ENCODE data around the gene LHFPL5.

LHFPL5 gene

DNA sequence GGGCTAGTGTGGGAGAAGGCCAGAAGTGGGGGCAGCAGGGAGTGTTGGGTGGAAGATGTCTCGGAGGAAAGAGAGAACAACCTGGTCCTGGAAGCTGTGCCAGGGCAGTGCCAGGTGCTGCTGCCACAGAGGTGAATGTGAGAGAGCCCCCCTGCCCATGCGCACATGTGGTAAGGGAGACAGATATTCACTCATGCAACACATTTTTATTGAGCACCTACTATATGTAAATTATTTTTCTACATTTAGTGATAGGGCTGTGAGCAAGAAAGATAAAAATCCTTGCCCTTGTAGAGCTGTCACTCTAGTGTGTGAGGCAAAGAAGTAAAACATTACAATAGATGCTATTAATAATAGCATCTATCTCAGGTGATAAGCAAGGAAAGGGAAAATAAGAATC, 23.9 kb upstream of the LHFPL5 start:
- Histone ChIP-seq H2AFZ (no peak overlapping the region), H3K4me3 (ENCODE audit: low read depth, low read length) (no peak overlapping the region), H3K4me1 (no peaks in the 10 kb centered on the region), H3K27ac (no peak overlapping the region), H3K9ac (no peak overlapping the region), H3K9me3 (ENCODE audit: control insufficient read depth, low read length) (no peaks in the 10 kb centered on the region), H3K36me3 (ENCODE audit: control insufficient read depth, insufficient read depth, low read length) (no peaks in the 10 kb centered on the region), H3K79me2 (no peaks in the 10 kb centered on the region), H3K27me3 (ENCODE audit: control insufficient read depth, insufficient read depth, low read length) (no peaks in the 10 kb centered on the region), H3K4me2 (ENCODE audit: low read length) (no peak overlapping the region)
- TF ChIP-seq, protein P1, sequence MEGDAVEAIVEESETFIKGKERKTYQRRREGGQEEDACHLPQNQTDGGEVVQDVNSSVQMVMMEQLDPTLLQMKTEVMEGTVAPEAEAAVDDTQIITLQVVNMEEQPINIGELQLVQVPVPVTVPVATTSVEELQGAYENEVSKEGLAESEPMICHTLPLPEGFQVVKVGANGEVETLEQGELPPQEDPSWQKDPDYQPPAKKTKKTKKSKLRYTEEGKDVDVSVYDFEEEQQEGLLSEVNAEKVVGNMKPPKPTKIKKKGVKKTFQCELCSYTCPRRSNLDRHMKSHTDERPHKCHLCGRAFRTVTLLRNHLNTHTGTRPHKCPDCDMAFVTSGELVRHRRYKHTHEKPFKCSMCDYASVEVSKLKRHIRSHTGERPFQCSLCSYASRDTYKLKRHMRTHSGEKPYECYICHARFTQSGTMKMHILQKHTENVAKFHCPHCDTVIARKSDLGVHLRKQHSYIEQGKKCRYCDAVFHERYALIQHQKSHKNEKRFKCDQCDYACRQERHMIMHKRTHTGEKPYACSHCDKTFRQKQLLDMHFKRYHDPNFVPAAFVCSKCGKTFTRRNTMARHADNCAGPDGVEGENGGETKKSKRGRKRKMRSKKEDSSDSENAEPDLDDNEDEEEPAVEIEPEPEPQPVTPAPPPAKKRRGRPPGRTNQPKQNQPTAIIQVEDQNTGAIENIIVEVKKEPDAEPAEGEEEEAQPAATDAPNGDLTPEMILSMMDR (IDR thresholded peaks at IDR 0.05), result no peak

DNA sequence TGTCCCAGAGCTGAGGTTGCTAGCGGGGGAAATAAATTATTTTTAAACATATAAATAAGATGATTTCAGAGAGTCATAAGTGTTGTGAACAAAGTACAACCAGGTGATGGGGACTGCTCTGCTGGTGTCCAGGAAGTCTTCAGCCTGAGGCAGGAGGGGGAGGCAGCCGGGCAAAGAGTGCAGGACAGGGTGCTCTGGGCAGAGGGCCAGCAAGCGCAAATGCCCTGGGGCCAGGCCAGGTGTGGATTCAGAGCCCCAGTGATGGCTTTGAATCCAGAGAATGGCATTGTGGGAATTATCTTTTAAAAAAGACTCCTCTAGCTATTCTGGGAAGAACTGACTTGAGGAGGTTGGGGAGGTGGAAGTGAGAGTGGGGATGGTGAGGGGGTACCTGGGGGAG, 22.7 kb upstream of the LHFPL5 start:
- no peaks in the 10 kb centered on the region for H3K9me3 ChIP-seq (ENCODE audit: control insufficient read depth, low read length)
- H3K79me2 ChIP-seq, result no peaks in the 10 kb centered on the region
- H3K27me3 ChIP-seq (ENCODE audit: control insufficient read depth, insufficient read depth, low read length), result no peaks in the 10 kb centered on the region
- H3K27ac ChIP-seq, result no peak overlapping the region
- no peaks in the 10 kb centered on the region for H3K36me3 ChIP-seq (ENCODE audit: control insufficient read depth, insufficient read depth, low read length)
- H3K4me2 ChIP-seq (ENCODE audit: low read length), result no peak overlapping the region
- H3K4me1 ChIP-seq, result no peaks in the 10 kb centered on the region
- no peak overlapping the region for H3K4me3 ChIP-seq (ENCODE audit: low read depth, low read length)
- TF ChIP-seq, protein P1 (IDR thresholded peaks at IDR 0.05), result no peak
- no peak overlapping the region for H2AFZ ChIP-seq
- no peak overlapping the region for H3K9ac ChIP-seq

GRCh38 chr6:35784200-35784599, 21.0 kb upstream of the LHFPL5 start:
- H3K27me3 ChIP-seq (ENCODE audit: control insufficient read depth, insufficient read depth, low read length), result no peaks in the 10 kb centered on the region
- TF ChIP-seq, protein P1 (IDR thresholded peaks at IDR 0.05), result no peak
- H3K36me3 ChIP-seq (ENCODE audit: control insufficient read depth, insufficient read depth, low read length), result no peaks in the 10 kb centered on the region
- no peaks in the 10 kb centered on the region for H3K4me1 ChIP-seq
- no peak overlapping the region for H3K4me2 ChIP-seq (ENCODE audit: low read length)
- H3K79me2 ChIP-seq, result no peaks in the 10 kb centered on the region
- no peak overlapping the region for H2AFZ ChIP-seq
- no peak overlapping the region for H3K4me3 ChIP-seq (ENCODE audit: low read depth, low read length)
- no peak overlapping the region for H3K9ac ChIP-seq
- H3K9me3 ChIP-seq (ENCODE audit: control insufficient read depth, low read length), result no peaks in the 10 kb centered on the region
- no peak overlapping the region for H3K27ac ChIP-seq

DNA sequence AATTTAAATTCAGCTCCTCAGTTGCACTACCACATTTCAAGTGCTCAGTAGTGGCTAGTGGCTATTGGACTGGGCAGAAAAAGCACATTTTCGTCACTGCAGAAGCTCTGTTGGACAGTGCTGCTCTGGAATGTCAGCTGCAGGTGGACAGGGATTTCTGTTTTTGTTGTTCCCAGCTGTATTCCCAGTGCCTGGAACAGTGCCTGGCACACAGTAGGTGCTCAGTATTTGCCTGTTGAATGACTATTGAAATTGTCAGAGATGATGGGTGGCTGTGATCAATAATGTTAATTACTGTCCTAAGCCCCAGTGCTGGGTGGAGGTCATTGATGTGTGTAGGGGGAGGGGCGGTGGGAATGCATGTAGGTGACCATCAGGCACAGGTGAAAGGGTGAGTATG, 18.9 kb upstream of the LHFPL5 start:
- Histone ChIP-seq H3K27ac (no peak overlapping the region), H3K4me2 (ENCODE audit: low read length) (no peak overlapping the region), H3K9ac (no peak overlapping the region), H3K4me3 (ENCODE audit: low read depth, low read length) (no peak overlapping the region), H2AFZ (no peak overlapping the region), H3K79me2 (no peaks in the 10 kb centered on the region), H3K9me3 (ENCODE audit: control insufficient read depth, low read length) (no peaks in the 10 kb centered on the region), H3K4me1 (no peaks in the 10 kb centered on the region), H3K36me3 (ENCODE audit: control insufficient read depth, insufficient read depth, low read length) (no peaks in the 10 kb centered on the region), H3K27me3 (ENCODE audit: control insufficient read depth, insufficient read depth, low read length) (no peaks in the 10 kb centered on the region)
- TF ChIP-seq, protein P1 (IDR thresholded peaks at IDR 0.05), result no peak

GRCh38 chr6:35786810-35787209, 18.3 kb upstream of the LHFPL5 start:
- Histone ChIP-seq H3K9ac (no peak overlapping the region), H3K79me2 (no peaks in the 10 kb centered on the region), H3K36me3 (ENCODE audit: control insufficient read depth, insufficient read depth, low read length) (no peaks in the 10 kb centered on the region), H3K4me2 (ENCODE audit: low read length) (no peak overlapping the region), H2AFZ (peak overlapping the region; percentile 6), H3K9me3 (ENCODE audit: control insufficient read depth, low read length) (no peaks in the 10 kb centered on the region), H3K4me1 (no peaks in the 10 kb centered on the region), H3K27ac (no peak overlapping the region), H3K4me3 (ENCODE audit: low read depth, low read length) (no peak overlapping the region), H3K27me3 (ENCODE audit: control insufficient read depth, insufficient read depth, low read length) (no peaks in the 10 kb centered on the region)
- TF ChIP-seq, protein P1 (IDR thresholded peaks at IDR 0.05), result no peak
